HepG2 (cell line): ENCODE data around the gene TMEM114. TPM values are rescaled to one million over a fixed set of nuclear protein-coding genes. Genes with fewer than 3 reads are reported as not detected.

ENCODE experiments used
- ATAC-seq: fragments of 200-7000 bp; cut with Tn5 transposase; 3 replicates; pipeline ENCODE4 v1.9.1; 2020; ENCODE audit warnings: mild to moderate bottlenecking, moderate library complexity
- BruUV-seq: library from RNA; stranded (reverse); fragments of 400-500 nt; replicated peaks from 2 replicates; lab custom pipeline; 2021; lab: Mats Ljungman, UMichigan
- CTCF ChIA-PET: fragments of 300-600 bp; formaldehyde crosslinking; extraction: SDS; loops from one replicate; lab custom pipeline; 2021; ENCODE audit warnings: low total read pairs, inconsistent platforms, low intra/inter-chr PET ratio; lab: Yijun Ruan, JAX
- POLR2A ChIA-PET: fragments of 350-600 bp; sonication (Branson Sonifier 250); formaldehyde crosslinking; loops from one replicate; lab custom pipeline; 2020; ENCODE audit warnings: antibody characterized with exemption, inconsistent platforms; lab: Yijun Ruan, JAX
- DNase-seq: peaks from one replicate; pipeline ENCODE4 v3.0.0-alpha.2; 2015; ENCODE audit warnings: low spot score
- FAIRE-seq: peaks from 3 replicates; lab custom pipeline; 2011; peaks lifted over from hg19 to GRCh38; lab: Jason Lieb, UNC
- H2AFZ ChIP-seq: one replicate; pipeline ENCODE4 v1.6.1; 2011; ENCODE audit warnings: low read length, inconsistent platforms
- H3K27ac ChIP-seq: fragments of 300-600 bp; 3 replicates; pipeline ENCODE4 v1.8.0; 2011; ENCODE audit warnings: mixed run types, mild to moderate bottlenecking, mixed read lengths, low read length, inconsistent platforms; ENCODE audit not compliant: insufficient read depth; ENCODE audit errors: extremely low read length
- H3K27me3 ChIP-seq, 2 experiments: fragments of 200-600 bp in 1 of 2; 2 replicates in 1 of 2; 3 replicates in 1 of 2; pipeline versions ENCODE4 v1.6.0 to v1.8.0; 2011; ENCODE audit warnings: low read length in 2 of 2, mild to moderate bottlenecking in 2 of 2, moderate library complexity in 2 of 2, inconsistent platforms in 1 of 2; ENCODE audit not compliant: insufficient read depth in 2 of 2, control insufficient read depth in 1 of 2
- H3K36me3 ChIP-seq, 2 experiments: fragments of 200-600 bp in 1 of 2; replicated peaks in 1 of 2; 2 replicates in 1 of 2; 3 replicates in 1 of 2; pipeline versions ENCODE4 v1.5.1 to v1.8.0; 2011; ENCODE audit warnings: low read length in 2 of 2, inconsistent platforms in 1 of 2; ENCODE audit not compliant: insufficient read depth in 2 of 2, control insufficient read depth in 1 of 2
- H3K4me1 ChIP-seq: 2 replicates; pipeline ENCODE4 v1.5.1; 2012; ENCODE audit warnings: low read length, inconsistent platforms; ENCODE audit not compliant: insufficient read depth
- H3K4me2 ChIP-seq: 2 replicates; pipeline ENCODE4 v1.6.0; 2011; ENCODE audit warnings: low read depth, low read length, inconsistent platforms
- H3K4me3 ChIP-seq, 3 experiments: fragments of 200-600 bp in 1 of 3; sonication (generic), shearing (Covaris generic) in 1 of 3; replicated peaks in 1 of 3; 2 replicates each; pipeline ENCODE4 v1.5.1; 2011 to 2016; ENCODE audit warnings: low read length in 3 of 3, inconsistent platforms in 2 of 3, low read depth in 2 of 3, mild to moderate bottlenecking in 2 of 3, control low read depth in 1 of 3, mixed read lengths in 1 of 3; ENCODE audit not compliant: insufficient read depth in 1 of 3
- H3K79me2 ChIP-seq: one replicate; pipeline ENCODE4 v1.6.1; 2011; ENCODE audit warnings: low read length, inconsistent platforms; ENCODE audit not compliant: insufficient read depth
- H3K9ac ChIP-seq: 2 replicates; pipeline ENCODE4 v1.6.0; 2011; ENCODE audit warnings: mild to moderate bottlenecking, low read depth, low read length, inconsistent platforms; ENCODE audit not compliant: insufficient read depth
- H3K9me3 ChIP-seq: 2 replicates; pipeline ENCODE4 v1.5.1; 2012; ENCODE audit warnings: mild to moderate bottlenecking, low read length
- H4K20me1 ChIP-seq: 2 replicates; pipeline ENCODE4 v1.6.0; 2011; ENCODE audit warnings: inconsistent platforms, mild to moderate bottlenecking, low read length, moderate library complexity; ENCODE audit not compliant: insufficient read depth
- FLYWCH1 ChIP-seq: sonication (generic); formaldehyde crosslinking; IDR thresholded peaks from 2 replicates; pipeline ENCODE4 v1.8.1; 2023; ENCODE audit warnings: mild to moderate bottlenecking, missing genetic modification reagents
- JUND ChIP-seq: sonication (generic); formaldehyde crosslinking; IDR thresholded peaks from 2 replicates; pipeline ENCODE4 v1.8.0; 2022; ENCODE audit warnings: mild to moderate bottlenecking, missing genetic modification reagents
- SALL1 ChIP-seq: sonication (generic); formaldehyde crosslinking; IDR thresholded peaks from 2 replicates; pipeline ENCODE4 v1.8.0; 2022; ENCODE audit warnings: mild to moderate bottlenecking, missing genetic modification reagents
- SPEN ChIP-seq: sonication (generic); formaldehyde crosslinking; IDR thresholded peaks from 2 replicates; pipeline ENCODE4 v1.5.1; 2020; ENCODE audit warnings: low read depth, mild to moderate bottlenecking, missing genetic modification reagents
- YEATS4 ChIP-seq: sonication (generic); formaldehyde crosslinking; IDR thresholded peaks from 2 replicates; pipeline ENCODE4 v1.4.0; 2020; ENCODE audit warnings: missing genetic modification reagents, borderline replicate concordance
- ZNF317 ChIP-seq: sonication (generic); formaldehyde crosslinking; IDR thresholded peaks from 2 replicates; pipeline ENCODE4 v1.5.0; 2020; ENCODE audit warnings: mild to moderate bottlenecking, missing genetic modification reagents
- ZNF446 ChIP-seq: sonication (generic); formaldehyde crosslinking; IDR thresholded peaks from 2 replicates; pipeline ENCODE4 v1.5.0; 2020; ENCODE audit warnings: mild to moderate bottlenecking, missing genetic modification reagents
- WGBS: methylation state at CpG from one replicate; pipeline ENCODE4 v1.1.6; 2017; ENCODE audit warnings: low lambda C conversion rate; 5-methylcytosine and 5-hydroxymethylcytosine counted together
- in situ Hi-C: cut with HindIII; loops from 2 replicates; pipeline ENCODE4 v1.10.0; 2017; ENCODE audit warnings: low pct_unique_long_range_greater_than_20kb; ENCODE audit not compliant: extremely low pct_ligation_motif_present
- intact Hi-C: fragments of 100-400 bp; cut with micrococcal nuclease; formaldehyde crosslinking; loops from one replicate; pipeline ENCODE4 v1.10.0; 2022; ENCODE audit not compliant: unreplicated experiment
- polyA plus RNA-seq, 8 experiments: library from polyadenylated mRNA; depleted of rRNA in 3 of 8; stranded (reverse) in 7 of 8; unstranded in 1 of 8; fragments of >200 nt; fragmentation: Illumina TruSeq in 4 of 8; extraction: Trizol in 4 of 8; gene quantifications; 2 replicates each; pipeline versions ENCODE4 v1.2.1 to v1.2.3, GENCODE V29; 2011 to 2016; ENCODE audit warnings: low read depth in 4 of 8, missing spikeins in 1 of 8, mixed read lengths in 1 of 8; ENCODE audit not compliant: insufficient read depth in 1 of 8
- total RNA-seq, 5 experiments: library from RNA; depleted of rRNA; stranded (reverse); fragments of >200 nt; fragmentation: Illumina TruSeq; extraction: Trizol; gene quantifications; 2 replicates each; pipeline ENCODE4 v1.2.3, GENCODE V29; 2016; ENCODE audit warnings: low read depth in 1 of 5
- TF ChIP-seq, protein P1 (sequence below): sonication (generic); formaldehyde crosslinking; conservative IDR thresholded peaks from 2 replicates; pipeline ENCODE4 v1.8.1; 2023; ENCODE audit warnings: missing genetic modification reagents

TMEM114 gene
- total and polyA plus RNA-seq, 2 of the 13 experiments (the other 11 are each of a cell fraction or from before 2014, with no cell fraction given): not detected

DNA sequence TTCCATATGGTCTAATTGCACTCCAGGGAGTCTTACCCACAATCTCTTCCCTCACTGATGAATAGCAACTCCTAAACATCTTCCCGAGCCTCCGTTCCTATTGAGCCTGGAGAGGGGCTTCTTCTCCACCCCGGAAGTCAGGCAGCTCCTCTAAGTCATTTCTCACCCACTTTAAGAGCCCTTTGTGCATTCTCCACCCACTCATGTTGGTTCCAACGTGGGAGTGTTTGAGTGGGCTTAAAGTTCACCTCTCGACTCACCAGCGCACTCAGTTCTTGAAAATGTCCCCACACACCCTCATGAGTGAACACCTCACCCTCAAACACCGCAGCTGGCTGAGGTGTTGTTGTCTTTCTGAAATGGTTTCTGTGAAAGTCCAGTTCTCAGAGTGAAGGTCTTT is 67.6 kb downstream of the TMEM114 start:
- BruUV-seq: no TSS peak
- TF ChIP-seq ZNF446 (no peak), SALL1 (CRISPR knock-in tag) (0 out of 2 replicates have a peak, but pooled peaks have one; percentile 14), SPEN (CRISPR knock-in tag) (no peak), JUND (CRISPR knock-in tag) (no peak)
- intact Hi-C loops: no loop called here
- DNase-seq (no peak), FAIRE-seq (no peak), ATAC-seq (no peak)
- H3K36me3 ChIP-seq: no peaks in the 10 kb centered on the region
- no peaks in the 10 kb centered on the region for H3K79me2 ChIP-seq
- H3K9me3 ChIP-seq: no peaks in the 10 kb centered on the region
- CTCF ChIA-PET: no interaction called here
- H2AFZ ChIP-seq: no peak overlapping the region
- no peak overlapping the region for H3K9ac ChIP-seq
- no peak overlapping the region for H3K4me3 ChIP-seq
- no peaks in the 10 kb centered on the region for H3K4me1 ChIP-seq
- no peak overlapping the region for H3K27ac ChIP-seq
- WGBS: under 1% methylated on average over 7 of the region's 7 CpGs
- POLR2A ChIA-PET: no interaction called here
- in situ Hi-C loops: no loop called here
- no peaks in the 10 kb centered on the region for H4K20me1 ChIP-seq
- H3K4me2 ChIP-seq: no peak overlapping the region; the same call in 1 of the 2 replicates
- peaks cover 7 to 83% of the 10 kb centered on the region in 2 experiments for H3K27me3 ChIP-seq

DNA sequence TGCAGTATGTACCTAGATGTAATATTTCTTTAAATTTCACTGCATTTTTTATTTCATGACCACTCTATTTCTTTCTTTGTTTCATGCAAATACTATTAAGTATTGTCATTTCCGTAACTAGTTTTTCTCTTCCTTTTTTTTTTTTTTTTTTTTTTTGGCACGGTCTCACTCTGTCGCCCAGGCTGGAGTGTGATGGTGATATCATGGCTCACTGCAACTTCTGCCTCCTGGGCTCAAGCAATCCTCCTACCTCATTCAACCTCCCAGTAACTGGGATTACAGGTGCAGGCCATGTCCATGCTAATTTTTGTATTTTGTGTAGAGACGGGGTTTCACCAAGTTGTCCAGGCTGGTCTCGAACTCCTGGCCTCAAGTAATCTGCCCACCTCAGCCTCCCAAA is 70.7 kb downstream of the TMEM114 start:
- Histone ChIP-seq H3K36me3 (no peaks in the 10 kb centered on the region), H3K9ac (no peak overlapping the region), H3K4me3 (no peak overlapping the region), H3K4me2 (no peak overlapping the region), H2AFZ (no peak overlapping the region), H3K4me1 (no peaks in the 10 kb centered on the region), H3K9me3 (no peaks in the 10 kb centered on the region), H4K20me1 (no peaks in the 10 kb centered on the region), H3K79me2 (no peaks in the 10 kb centered on the region), H3K27me3 (peaks cover 3 to 76% of the 10 kb centered on the region in 2 experiments), H3K27ac (no peak overlapping the region)
- no TSS peak for BruUV-seq
- in situ Hi-C loops: no loop called here
- intact Hi-C loops: no loop called here
- DNase-seq (no peak), ATAC-seq (no peak), FAIRE-seq (no peak)
- 17% methylated on average over 5 of the region's 5 CpGs for WGBS
- TF ChIP-seq FLYWCH1 (CRISPR knock-in tag) (no peak), ZNF317 (CRISPR knock-in tag) (no peak), YEATS4 (CRISPR knock-in tag) (no peak)
- TF ChIP-seq, protein P1, sequence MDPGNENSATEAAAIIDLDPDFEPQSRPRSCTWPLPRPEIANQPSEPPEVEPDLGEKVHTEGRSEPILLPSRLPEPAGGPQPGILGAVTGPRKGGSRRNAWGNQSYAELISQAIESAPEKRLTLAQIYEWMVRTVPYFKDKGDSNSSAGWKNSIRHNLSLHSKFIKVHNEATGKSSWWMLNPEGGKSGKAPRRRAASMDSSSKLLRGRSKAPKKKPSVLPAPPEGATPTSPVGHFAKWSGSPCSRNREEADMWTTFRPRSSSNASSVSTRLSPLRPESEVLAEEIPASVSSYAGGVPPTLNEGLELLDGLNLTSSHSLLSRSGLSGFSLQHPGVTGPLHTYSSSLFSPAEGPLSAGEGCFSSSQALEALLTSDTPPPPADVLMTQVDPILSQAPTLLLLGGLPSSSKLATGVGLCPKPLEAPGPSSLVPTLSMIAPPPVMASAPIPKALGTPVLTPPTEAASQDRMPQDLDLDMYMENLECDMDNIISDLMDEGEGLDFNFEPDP (CRISPR knock-in tag): 0 out of 2 replicates have a peak, but pooled peaks have one; percentile 29
- ChIA-PET CTCF (no interaction called here), POLR2A (no interaction called here)

Other genes starting within 250 kb of the TMEM114 start
- 23.3 and 36.2 TPM in 2 replicates for gene METTL22, start 31.2 kb upstream of the TMEM114 start, total RNA-seq (2016; rRNA removed; fragmentation: Illumina TruSeq; extraction: Trizol)
- gene METTL22, start 31.2 kb upstream of the TMEM114 start, polyA plus RNA-seq (2011; rRNA removed): 94.8 and 117 TPM in 2 replicates
- gene ABAT, start 84.1 kb upstream of the TMEM114 start, total RNA-seq (2016; rRNA removed; fragmentation: Illumina TruSeq; extraction: Trizol): 97.3 and 123 TPM in 2 replicates
- gene ABAT, start 84.1 kb upstream of the TMEM114 start, polyA plus RNA-seq (2011; rRNA removed): 47.6 and 55.0 TPM in 2 replicates
- 19.2 and 19.3 TPM in 2 replicates for gene TMEM186, start 207.1 kb upstream of the TMEM114 start, total RNA-seq (2016; rRNA removed; fragmentation: Illumina TruSeq; extraction: Trizol)
- 16.2 and 16.6 TPM in 2 replicates for gene TMEM186, start 207.1 kb upstream of the TMEM114 start, polyA plus RNA-seq (2011; rRNA removed)
- gene PMM2, start 207.3 kb upstream of the TMEM114 start, total RNA-seq (2016; rRNA removed; fragmentation: Illumina TruSeq; extraction: Trizol): 93.7 and 100 TPM in 2 replicates
- 50.5 and 52.2 TPM in 2 replicates for gene PMM2, start 207.3 kb upstream of the TMEM114 start, polyA plus RNA-seq (2011; rRNA removed)